Measurements from ENCODE around the gene AKR7A2.

DNA sequence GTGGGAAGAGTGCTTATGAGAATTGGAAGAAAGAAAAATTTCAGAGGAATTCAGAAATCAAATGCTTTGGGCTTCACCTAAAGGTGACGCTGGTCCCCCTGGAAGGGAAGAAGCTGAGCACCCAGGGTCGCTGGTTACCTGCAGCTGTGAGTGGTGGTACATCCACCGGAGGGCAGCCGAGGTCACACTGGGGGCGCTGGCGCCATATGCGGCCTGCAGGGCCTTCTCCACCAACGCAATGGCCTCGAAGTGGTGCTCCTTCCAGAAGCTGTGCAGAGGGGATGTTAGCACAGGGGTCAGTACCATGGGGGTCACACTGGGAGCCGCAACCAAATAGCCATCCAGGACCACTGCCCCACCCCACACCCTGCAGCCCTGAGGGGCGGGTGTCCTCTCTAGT is 6.1 kb downstream of the AKR7A2 start:
- TF ChIP-seq, protein P1, sequence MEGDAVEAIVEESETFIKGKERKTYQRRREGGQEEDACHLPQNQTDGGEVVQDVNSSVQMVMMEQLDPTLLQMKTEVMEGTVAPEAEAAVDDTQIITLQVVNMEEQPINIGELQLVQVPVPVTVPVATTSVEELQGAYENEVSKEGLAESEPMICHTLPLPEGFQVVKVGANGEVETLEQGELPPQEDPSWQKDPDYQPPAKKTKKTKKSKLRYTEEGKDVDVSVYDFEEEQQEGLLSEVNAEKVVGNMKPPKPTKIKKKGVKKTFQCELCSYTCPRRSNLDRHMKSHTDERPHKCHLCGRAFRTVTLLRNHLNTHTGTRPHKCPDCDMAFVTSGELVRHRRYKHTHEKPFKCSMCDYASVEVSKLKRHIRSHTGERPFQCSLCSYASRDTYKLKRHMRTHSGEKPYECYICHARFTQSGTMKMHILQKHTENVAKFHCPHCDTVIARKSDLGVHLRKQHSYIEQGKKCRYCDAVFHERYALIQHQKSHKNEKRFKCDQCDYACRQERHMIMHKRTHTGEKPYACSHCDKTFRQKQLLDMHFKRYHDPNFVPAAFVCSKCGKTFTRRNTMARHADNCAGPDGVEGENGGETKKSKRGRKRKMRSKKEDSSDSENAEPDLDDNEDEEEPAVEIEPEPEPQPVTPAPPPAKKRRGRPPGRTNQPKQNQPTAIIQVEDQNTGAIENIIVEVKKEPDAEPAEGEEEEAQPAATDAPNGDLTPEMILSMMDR (IDR thresholded peaks at IDR 0.05) = no peak
- TF ChIP-seq POLR2A (IDR thresholded peaks at IDR 0.05) (no peak), POLR2AphosphoS5 (IDR thresholded peaks at IDR 0.05; ENCODE audit: insufficient read depth in 1 of 2, low read depth in 1 of 2) (no peak)

Data from vagina (tissue), 2 donors.